DND-41 (cell line): ENCODE measurements around the gene LRRC8D.

Source experiments
- ATAC-seq: fragments of 200-7000 bp; cut with Tn5 transposase; 3 replicates; pipeline ENCODE4 v1.9.1; 2021; ENCODE audit warnings: low read depth; ENCODE audit not compliant: insufficient read depth
- DNase-seq: peaks from one replicate; pipeline ENCODE4 v3.0.0-alpha.2; 2020
- H2AFZ ChIP-seq: 2 replicates; pipeline ENCODE4 v1.6.0; 2012; ENCODE audit warnings: low read depth, low read length
- H3K27ac ChIP-seq: 2 replicates; pipeline ENCODE4 v1.5.1; 2012; ENCODE audit warnings: low read length, inconsistent platforms
- H3K27me3 ChIP-seq: fragments of 200-600 bp; sonication (generic); 2 replicates; pipeline ENCODE4 v1.6.0; 2012; ENCODE audit warnings: low read length, mild to moderate bottlenecking, inconsistent platforms; ENCODE audit not compliant: insufficient read depth, poor library complexity
- H3K36me3 ChIP-seq: 2 replicates; pipeline ENCODE4 v1.5.1; 2012; ENCODE audit warnings: low read length, inconsistent platforms; ENCODE audit not compliant: insufficient read depth
- H3K4me1 ChIP-seq: 2 replicates; pipeline ENCODE4 v1.5.1; 2012; ENCODE audit warnings: mild to moderate bottlenecking, low read length; ENCODE audit not compliant: insufficient read depth
- H3K4me2 ChIP-seq: 2 replicates; pipeline ENCODE4 v1.6.0; 2012; ENCODE audit warnings: mild to moderate bottlenecking, moderate library complexity, low read length, inconsistent platforms; ENCODE audit not compliant: insufficient read depth
- H3K4me3 ChIP-seq, 2 experiments: fragments of 200-600 bp in 1 of 2; shearing (Covaris generic) in 1 of 2; 2 replicates each; pipeline ENCODE4 v1.5.1; 2012 to 2016; ENCODE audit warnings: inconsistent platforms in 2 of 2, low read length in 2 of 2, mild to moderate bottlenecking in 2 of 2, low read depth in 1 of 2, moderate library complexity in 1 of 2
- H3K79me2 ChIP-seq: 2 replicates; pipeline ENCODE4 v1.6.0; 2012; ENCODE audit warnings: low read length, inconsistent platforms; ENCODE audit not compliant: insufficient read depth
- H3K9ac ChIP-seq: 2 replicates; pipeline ENCODE4 v1.6.0; 2012; ENCODE audit warnings: low read depth, mild to moderate bottlenecking, inconsistent platforms, low read length, moderate library complexity
- H3K9me3 ChIP-seq: 2 replicates; pipeline ENCODE4 v1.5.1; 2012; ENCODE audit warnings: low read length, moderate library complexity, mild to moderate bottlenecking, inconsistent platforms; ENCODE audit not compliant: insufficient read depth, severe bottlenecking
- H4K20me1 ChIP-seq: 2 replicates; pipeline ENCODE4 v1.6.0; 2012; ENCODE audit warnings: low read length; ENCODE audit not compliant: insufficient read depth
- EZH2 ChIP-seq: IDR thresholded peaks from 3 replicates; pipeline ENCODE4 v1.6.1; 2012; ENCODE audit warnings: borderline replicate concordance, low read depth, mild to moderate bottlenecking, moderate library complexity, low read length, inconsistent platforms; ENCODE audit not compliant: severe bottlenecking
- TF ChIP-seq, protein P1 (sequence below): IDR thresholded peaks from 2 replicates; pipeline ENCODE4 v1.5.1; 2012; ENCODE audit warnings: borderline replicate concordance, low read length, moderate library complexity, mild to moderate bottlenecking; ENCODE audit not compliant: poor library complexity, severe bottlenecking; ENCODE audit errors: extremely low read depth

The LRRC8D gene

DNA sequence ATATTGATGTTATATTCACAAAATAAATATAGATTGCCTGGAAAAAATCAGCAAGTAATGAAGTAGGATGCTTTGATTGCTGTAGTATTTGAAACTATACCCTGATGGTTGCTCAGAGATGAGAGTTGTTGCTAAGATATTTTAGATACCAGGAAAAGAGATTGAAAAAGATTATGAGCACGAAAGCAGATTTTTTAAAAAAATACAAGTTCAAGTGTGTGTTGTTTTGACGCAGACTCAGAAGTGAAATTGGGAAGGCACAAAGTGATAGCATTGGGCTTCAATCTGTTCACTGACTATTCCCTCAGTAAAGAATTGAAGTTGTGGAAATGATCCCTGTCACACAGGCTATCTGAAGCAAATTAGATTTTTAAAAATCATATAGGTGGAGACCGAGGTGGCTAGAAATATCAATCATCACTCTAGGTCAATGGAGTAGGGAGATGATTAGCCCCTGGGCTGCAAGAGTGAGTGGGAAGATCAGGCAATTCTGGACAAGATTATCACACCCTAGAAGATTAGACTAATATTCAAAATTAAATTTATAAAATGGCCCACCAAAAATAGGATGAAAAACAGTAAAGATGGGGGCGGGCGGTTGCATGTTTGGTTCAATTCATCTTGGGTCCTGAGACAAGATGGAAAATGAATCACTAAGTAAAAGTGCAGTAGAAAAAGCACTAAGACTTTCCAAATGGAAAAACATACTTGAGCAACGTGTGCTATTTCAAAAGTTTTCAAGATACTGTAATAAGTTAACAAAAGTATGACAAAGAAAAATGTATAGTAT lies 41.5 kb upstream of the LRRC8D start:
- no peak overlapping the region for H3K4me2 ChIP-seq
- H3K79me2 ChIP-seq, result no peaks in the 10 kb centered on the region
- no peaks in the 10 kb centered on the region for H3K36me3 ChIP-seq
- H2AFZ ChIP-seq, result no peak overlapping the region
- H3K4me1 ChIP-seq, result peaks cover 31% of the 10 kb centered on the region
- no peaks in the 10 kb centered on the region for H3K9me3 ChIP-seq
- ATAC-seq (no peak), DNase-seq (no peak)
- no peak overlapping the region for H3K9ac ChIP-seq
- no peaks in the 10 kb centered on the region for H3K27me3 ChIP-seq
- TF ChIP-seq, protein P1, sequence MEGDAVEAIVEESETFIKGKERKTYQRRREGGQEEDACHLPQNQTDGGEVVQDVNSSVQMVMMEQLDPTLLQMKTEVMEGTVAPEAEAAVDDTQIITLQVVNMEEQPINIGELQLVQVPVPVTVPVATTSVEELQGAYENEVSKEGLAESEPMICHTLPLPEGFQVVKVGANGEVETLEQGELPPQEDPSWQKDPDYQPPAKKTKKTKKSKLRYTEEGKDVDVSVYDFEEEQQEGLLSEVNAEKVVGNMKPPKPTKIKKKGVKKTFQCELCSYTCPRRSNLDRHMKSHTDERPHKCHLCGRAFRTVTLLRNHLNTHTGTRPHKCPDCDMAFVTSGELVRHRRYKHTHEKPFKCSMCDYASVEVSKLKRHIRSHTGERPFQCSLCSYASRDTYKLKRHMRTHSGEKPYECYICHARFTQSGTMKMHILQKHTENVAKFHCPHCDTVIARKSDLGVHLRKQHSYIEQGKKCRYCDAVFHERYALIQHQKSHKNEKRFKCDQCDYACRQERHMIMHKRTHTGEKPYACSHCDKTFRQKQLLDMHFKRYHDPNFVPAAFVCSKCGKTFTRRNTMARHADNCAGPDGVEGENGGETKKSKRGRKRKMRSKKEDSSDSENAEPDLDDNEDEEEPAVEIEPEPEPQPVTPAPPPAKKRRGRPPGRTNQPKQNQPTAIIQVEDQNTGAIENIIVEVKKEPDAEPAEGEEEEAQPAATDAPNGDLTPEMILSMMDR, result no peak
- TF ChIP-seq EZH2, result no peak
- H3K27ac ChIP-seq, result no peak overlapping the region
- H3K4me3 ChIP-seq, result no peak overlapping the region
- H4K20me1 ChIP-seq, result no peaks in the 10 kb centered on the region

DNA sequence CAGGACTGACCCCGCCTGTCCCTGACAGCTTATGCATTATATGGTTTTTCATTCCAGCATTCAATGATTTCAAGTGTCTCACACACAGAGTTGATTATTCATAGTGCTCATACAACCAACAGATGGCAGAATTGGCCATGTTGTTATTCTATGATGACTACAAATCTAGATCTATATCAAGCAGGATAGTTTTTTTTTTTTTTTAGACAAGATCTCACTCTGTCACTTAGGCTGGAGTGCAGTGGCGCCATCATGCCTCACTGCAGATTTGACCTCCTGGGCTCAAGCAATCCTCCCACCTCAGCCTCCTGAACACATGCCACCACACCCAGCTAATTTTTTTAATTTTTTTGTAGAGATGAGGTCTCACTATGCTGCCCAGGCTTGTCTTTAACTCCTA lies 40.1 kb upstream of the LRRC8D start:
- H3K27ac ChIP-seq, result no peak overlapping the region
- DNase-seq (no peak), ATAC-seq (peak; percentile 53)
- H3K4me2 ChIP-seq, result peak overlapping the region; percentile 53; the same call in 1 of the 2 replicates
- no peak for TF ChIP-seq EZH2
- TF ChIP-seq, protein P1, result peak; percentile 71
- no peaks in the 10 kb centered on the region for H3K9me3 ChIP-seq
- H3K4me3 ChIP-seq, result no peak overlapping the region
- no peaks in the 10 kb centered on the region for H3K27me3 ChIP-seq
- no peaks in the 10 kb centered on the region for H4K20me1 ChIP-seq
- H3K36me3 ChIP-seq, result no peaks in the 10 kb centered on the region
- no peaks in the 10 kb centered on the region for H3K79me2 ChIP-seq
- H2AFZ ChIP-seq, result no peak overlapping the region
- H3K9ac ChIP-seq, result no peak overlapping the region
- peaks cover 25% of the 10 kb centered on the region for H3K4me1 ChIP-seq

DNA sequence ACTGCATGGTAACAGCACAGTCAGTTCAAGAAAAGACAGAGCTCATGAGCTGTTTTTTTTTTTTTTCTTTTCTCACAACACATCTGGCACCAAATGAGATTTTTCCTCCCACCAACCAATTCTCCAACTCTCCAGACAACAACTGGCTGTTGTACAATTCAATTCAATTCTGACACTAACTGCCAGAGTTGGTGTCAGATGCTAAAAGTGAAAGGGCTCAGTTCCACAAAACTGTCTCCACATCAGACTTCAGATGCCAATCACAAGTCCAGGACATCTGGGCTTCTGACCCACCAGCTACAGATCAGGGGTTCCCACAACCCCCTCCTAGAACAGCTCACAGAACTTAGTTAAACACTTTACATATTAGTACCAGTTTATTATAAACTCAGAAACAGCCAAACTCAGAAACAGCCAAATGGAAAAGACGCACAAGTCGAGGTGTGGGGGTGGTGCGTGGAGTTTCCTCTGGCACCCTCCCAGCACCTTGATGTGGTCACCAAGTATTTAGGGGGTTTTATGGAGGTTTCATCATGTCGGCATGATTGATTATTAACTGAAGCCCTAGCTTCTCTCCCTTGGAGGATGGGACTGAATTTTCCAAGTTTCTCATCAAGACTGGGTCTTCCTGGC lies 39.2 kb upstream of the LRRC8D start:
- Histone ChIP-seq H3K9ac (peak overlapping the region; percentile 23), H2AFZ (peak overlapping the region; percentile 68), H4K20me1 (no peaks in the 10 kb centered on the region), H3K4me3 (peak overlapping the region in 1 of 2 experiments; percentile 36; a peak in 2 of 4 replicates), H3K9me3 (no peaks in the 10 kb centered on the region), H3K27ac (peak overlapping the region; percentile 76), H3K79me2 (no peaks in the 10 kb centered on the region), H3K36me3 (no peaks in the 10 kb centered on the region), H3K4me2 (peak overlapping the region; percentile 53), H3K4me1 (peaks cover 22% of the 10 kb centered on the region), H3K27me3 (no peaks in the 10 kb centered on the region)
- DNase-seq (peak; percentile 76), ATAC-seq (peak; percentile 75)
- no peak for TF ChIP-seq EZH2

DNA sequence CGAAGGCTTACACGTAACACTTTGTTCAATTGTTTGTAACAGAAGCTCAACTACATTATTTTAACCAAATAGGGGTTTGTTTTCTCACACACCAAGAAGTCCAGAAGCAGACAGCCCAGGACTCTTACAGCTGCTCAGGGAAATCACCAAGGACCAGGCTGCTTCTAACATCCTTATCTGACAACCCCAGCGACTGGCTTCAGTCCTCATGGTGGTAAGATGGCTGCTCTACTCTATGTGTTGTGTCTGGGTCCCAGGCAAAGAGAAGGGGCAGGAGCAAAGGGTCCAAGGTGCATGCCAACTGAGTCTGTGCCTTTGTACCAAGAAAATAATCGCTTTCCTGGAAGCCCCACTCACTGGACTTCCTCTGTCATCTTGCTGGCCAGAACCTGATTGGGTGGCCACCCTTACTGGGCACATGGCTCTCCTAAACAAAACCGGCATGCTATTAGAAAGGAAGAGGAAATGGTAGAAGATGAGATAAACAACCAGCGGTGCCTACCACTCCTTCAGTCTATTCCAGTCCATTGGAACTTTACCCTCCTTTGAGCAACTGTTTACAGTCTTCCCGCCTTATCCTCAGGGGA lies 34.1 kb upstream of the LRRC8D start:
- Histone ChIP-seq H2AFZ (no peak overlapping the region), H3K27ac (no peak overlapping the region), H3K4me3 (no peak overlapping the region)

More for the DNA sequence above, 34.1 kb upstream of the LRRC8D start:
- Histone ChIP-seq H3K79me2 (no peaks in the 10 kb centered on the region), H4K20me1 (no peaks in the 10 kb centered on the region), H3K27me3 (no peaks in the 10 kb centered on the region), H3K4me1 (peaks cover 10% of the 10 kb centered on the region), H3K36me3 (no peaks in the 10 kb centered on the region), H3K4me2 (no peak overlapping the region), H3K9me3 (no peaks in the 10 kb centered on the region), H3K9ac (no peak overlapping the region)
- no peak for ATAC-seq
- no peak for TF ChIP-seq EZH2
- no peak for DNase-seq
